NCI-H1436 (cell line): ENCODE measurements around the gene ALK.

ENCODE experiments used
- DNase-seq: peaks from one replicate; lab custom pipeline; 2025; lab: John Stamatoyannopoulos, UW

ALK gene

DNA sequence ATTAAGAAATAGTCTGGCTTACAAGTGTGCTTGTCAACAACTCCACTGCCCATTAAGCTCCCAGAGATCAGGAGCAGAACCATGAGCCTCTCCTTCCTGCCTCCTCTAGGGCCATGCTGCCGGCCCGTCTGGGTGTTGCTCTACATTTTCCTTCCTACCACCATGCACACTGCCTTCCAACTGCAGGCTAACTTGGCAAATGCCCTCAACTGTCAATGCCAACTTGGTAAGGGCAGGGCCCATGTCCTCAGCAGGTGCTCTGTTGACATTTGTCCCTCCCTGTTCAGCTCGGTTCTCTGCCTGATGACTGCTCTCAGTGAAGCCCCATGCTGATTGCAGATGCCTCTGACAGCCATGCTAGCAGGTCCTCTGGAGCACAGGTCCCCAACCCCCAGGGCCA lies 345.2 kb downstream of the ALK start:
- no peak for DNase-seq

DNA sequence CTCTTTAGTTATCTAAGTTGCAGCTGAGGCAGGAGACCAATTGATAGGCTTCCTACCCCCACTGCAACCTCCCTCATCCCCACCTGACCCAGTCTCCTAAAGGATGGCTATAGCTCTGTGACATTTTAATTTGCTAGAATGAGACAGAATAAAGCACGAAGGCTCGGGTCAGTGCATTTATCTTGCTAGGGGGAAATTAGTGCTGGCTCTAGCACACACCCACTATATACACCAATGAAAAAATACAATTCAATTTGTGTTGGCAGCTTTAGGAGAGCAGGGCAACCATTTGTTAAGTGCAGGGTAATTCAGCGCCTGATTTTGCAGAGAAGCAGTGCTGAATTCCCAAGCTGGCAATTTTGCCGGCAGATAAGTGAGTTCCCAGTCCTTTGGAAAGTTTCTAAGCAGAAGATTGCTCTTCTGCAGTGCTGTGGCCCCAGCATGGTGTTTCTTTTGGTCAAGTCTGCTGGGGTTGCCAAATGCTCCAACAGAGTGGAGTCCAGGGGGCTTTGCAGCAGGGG lies 346.0 kb downstream of the ALK start:
- no peak for DNase-seq

DNA sequence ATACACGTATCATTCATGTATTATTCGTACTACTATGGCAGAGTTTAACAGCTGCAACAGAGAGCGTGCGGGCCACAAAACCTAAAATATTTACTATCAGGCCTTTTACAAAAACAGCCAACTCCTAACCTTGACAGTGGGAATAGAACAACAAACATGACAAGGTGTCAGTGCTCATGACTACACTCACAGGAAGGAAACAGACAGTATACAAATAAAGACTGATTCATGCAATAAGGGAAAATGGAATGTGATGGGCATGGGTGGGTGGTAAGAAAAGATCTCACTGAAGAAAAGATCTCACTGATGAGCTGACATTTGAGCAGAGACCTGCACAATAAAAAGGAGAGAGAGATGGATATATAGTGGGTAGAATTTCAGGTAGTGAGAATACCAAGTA lies 347.8 kb downstream of the ALK start:
- DNase-seq = no peak

DNA sequence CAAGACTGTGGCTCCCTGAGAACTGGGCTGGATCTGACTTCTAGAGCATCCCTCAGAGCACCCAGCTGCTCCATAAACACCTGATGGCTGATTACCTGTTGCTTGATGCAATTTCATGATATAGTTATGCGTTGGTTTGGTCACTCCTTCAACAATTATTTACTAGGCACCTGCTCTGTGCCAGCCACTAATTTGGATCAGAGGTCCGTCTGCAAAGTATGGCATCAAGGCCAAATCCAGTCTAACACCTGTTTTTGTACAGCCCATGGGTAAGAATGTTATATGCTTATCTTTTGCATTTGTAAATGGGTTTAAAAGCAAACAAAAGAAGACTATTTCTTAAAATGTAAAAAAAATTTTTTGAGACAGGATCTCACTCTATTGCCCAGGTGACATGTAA lies 348.2 kb downstream of the ALK start:
- no peak for DNase-seq

DNA sequence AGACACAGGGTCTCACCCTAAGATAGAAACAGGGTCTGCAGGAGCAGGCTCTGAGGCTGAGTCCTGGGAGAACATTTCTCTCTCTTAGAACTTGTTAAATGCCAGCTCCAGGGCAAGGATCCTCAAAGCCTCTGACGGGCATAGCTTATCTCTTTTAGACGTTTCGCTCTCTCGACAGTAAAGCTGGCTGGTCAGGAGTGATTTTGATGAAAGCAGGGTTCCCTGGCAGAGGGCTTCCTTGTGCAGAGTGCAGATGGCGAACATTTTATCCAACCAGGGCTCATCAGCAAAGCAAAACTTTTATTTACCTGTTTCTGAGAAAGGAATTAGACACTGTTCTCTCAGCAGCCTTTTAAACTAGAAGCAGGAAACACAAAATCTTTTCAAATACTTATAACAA lies 350.8 kb downstream of the ALK start:
- DNase-seq = no peak

DNA sequence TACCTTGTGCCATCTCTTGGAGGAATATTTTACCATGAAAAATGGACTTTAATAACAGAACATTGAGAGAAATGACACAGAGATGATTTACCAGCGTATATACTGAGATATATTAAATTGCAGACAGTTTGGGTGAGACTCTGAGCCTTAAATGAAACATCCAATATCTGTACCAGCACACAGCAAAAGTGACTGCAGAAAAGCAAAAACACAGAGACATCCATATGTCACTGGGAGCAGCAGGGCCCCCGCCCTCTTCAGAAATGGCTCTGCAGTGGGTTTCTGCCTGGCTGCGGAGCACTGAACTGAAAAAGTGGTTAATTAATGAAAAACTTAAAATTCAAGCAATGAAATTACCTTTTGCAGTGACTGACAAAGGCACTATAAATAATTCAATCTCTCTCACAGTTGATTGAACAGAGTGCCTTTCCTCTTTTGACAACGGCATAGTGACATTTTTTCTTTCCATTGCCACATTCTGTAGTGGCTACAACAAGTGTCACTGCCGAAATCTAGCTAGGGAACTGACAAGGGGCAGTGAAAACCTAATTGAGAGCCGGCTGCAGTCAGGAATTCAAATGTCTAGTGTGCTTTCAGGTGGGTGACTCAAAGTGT lies 353.4 kb downstream of the ALK start:
- DNase-seq = no peak

DNA sequence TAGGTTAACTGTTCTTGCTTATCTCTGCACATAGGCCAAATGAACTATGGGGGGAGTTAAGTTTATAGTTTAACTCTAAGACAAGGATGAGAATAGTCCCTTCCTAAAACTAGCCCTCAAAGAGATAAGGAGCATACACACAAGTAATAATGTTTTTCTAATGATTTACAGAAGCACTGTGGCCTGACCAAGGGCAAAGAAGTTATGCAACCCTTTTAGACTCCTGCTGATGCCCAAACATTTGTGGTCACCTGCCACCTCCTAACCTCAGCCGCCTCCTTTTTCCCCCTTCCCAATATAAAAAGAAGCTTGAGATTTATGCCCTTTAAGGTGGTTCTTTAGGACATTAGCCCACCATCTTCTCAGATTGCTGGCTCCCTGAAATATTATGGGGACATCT lies 357.7 kb downstream of the ALK start:
- DNase-seq = no peak

DNA sequence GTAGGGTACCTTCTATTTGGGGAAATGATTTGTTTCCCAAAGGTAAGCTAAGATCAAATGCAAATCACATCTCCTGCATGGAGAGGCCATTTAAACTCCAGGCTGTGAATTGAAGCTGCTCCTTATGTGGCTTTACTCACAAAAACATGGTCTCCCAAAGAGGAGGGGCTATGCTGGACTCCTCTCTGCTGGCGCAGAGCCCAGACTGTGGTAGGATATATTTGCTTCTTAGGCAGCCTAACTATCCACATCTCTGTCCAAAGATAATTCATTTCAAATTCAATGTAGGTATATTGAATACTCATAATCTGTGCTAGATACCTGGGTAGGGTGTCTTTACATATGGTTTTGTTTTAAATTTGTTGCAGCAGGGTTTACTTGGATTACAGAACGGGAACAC lies 358.5 kb downstream of the ALK start:
- no peak for DNase-seq

DNA sequence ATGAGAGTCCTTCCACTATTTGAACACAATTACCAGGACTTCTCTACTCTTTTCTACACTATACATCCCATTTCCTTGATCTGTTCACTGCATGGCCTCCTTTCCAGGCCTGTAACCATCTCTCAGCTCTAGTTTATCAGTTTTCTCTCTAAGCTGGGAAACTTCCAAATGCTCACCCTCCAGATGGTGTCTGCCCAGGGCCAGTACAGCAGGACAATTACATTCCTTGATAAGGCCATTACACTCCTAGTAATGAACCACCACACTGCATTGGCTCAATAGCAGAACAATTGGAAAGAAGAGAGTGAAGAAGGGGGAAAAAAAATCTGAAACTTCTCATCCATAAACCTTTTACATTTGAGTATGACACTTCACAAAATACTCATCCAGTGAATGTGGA lies 359.1 kb downstream of the ALK start:
- DNase-seq = no peak

DNA sequence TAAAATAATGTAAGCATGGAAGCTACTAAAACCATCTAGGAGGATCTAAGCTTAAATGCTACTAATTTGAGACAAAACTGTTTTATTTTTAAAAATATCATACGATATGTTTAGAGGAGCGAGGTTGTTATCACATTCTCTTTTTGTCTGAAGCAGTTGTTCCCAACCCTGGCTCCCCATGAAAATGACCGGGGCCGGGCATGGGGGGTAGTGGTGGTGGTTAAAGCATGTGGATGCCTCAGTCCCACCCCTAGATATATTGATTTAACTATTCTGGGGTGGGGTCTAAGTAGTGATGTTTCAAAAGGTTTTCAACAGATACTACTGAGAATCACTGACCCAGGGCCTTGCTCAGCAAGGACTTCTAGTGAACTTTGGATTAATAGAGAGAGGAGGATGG lies 359.8 kb downstream of the ALK start:
- no peak for DNase-seq

DNA sequence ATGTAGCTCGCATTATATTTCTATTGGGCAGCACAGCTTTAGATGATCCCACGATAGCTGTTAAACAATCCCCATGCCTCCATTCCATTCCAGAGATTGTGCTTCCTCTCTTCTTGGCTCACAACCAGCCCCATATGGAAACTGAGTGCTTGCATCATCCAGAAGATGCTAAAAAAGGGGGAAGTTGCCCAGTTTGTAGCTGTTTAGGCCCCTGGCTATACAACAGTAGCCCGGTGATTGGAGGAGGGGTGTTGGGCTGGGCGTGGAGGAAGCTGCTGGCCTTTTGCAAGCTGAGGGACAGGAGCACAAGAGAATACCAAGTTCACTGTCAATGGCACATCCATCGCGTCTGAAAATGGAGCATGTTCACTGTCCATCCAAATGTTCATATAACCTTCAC lies 360.2 kb downstream of the ALK start:
- DNase-seq = no peak

DNA sequence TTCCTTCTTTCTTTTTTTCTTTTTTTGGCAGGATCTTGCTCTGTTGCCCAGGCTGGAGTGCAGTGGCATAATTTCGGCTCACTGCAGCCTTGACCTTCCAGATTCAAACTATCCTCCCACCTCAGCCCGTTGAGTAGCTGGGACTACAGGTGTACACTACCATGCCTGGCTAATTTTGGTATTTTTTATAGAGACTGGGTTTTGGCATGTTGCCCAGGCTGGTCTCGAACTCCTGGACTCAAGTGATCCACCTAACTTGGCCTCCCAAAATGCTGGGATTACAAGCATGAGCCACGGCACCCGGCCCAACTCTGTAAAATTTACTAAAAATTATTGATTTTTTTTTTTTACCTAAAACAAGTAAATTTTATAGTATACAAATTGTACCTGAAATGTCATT lies 360.8 kb downstream of the ALK start:
- DNase-seq = no peak

DNA sequence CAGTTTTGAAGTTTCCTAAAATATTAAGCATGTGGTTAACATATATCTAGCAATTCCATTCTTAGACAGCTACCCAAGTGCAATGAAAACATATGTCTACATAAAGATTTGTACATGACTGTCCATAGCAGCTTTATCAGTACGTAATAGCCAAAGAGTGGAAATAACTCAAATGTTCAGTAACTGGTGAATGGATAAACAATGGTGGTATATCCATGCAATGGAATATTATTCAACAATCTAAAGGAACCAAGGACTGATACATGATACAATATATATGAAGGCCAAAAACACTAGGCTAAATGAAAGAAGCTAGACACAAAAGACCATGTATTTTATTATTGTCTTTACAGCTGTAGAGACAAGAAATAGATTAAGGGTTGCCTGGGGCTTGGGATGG lies 361.4 kb downstream of the ALK start:
- DNase-seq = no peak

DNA sequence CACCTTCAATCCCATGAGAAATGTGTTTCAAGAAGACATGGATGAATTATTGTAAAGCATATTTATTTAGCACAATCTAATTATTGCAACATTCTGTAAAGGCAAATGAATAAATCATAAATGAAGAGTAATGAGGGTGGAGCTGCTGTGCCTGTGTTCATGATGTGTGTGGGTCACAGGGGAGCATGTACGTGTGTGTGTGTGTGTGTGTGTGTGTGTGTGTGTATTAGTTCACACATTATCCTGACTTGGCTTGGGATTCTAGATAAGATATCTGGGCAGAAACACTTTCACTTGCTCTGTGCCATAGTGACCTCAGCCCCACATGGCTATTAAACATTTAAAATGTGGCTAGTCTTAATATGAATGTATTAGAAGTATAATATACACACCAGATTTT lies 361.8 kb downstream of the ALK start:
- no peak for DNase-seq

DNA sequence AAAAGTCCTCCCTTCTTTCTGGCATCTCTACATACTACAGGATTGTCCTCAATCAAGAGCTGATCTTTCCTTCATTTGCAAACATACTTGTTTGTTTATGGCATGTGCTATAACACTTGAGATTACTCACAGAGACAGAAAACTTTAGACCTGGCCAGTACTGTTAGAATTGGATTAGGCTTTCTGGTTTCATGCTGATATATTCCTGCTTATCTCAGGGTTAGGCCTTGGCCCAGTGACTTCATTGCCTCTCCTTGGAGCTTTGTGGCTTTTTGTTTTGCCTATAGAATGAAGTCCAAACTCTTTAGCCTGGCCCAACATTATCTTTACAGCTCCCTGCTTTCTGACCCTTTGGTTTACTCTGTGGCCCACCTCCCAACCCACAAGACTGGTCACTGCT lies 363.3 kb downstream of the ALK start:
- DNase-seq = no peak

DNA sequence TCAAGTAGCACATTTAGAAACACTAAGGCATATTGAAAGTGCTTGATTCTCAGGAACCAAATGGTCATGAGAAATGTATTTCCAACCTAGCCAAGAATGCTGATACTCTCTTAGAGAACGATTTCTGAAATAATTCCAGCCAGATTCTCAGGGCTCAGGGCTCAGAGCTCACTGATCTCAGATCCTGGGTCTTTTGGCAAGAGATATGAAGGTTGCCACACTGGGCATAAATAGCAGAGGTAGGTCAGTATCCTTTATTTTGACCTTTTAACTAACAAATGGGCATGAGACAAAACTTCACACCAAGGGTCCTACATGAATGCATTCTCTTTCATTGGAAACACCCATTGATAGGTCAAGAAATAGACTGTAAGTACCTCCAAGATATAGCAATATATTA lies 364.1 kb downstream of the ALK start:
- no peak for DNase-seq

DNA sequence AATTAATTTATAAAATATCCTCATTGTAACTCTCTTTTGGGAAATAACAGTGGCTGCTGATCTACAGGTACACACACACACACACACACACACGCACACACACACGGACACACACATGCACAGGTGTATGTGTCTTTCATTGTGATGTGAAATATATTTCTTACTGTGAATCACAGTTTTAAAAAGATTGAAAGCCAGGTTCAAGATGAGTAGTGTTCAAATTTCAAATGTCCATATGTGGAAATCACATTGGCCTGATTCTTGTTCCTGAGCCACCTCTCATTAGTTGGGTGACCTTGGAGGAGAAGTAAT lies 372.4 kb downstream of the ALK start:
- no peak for DNase-seq

DNA sequence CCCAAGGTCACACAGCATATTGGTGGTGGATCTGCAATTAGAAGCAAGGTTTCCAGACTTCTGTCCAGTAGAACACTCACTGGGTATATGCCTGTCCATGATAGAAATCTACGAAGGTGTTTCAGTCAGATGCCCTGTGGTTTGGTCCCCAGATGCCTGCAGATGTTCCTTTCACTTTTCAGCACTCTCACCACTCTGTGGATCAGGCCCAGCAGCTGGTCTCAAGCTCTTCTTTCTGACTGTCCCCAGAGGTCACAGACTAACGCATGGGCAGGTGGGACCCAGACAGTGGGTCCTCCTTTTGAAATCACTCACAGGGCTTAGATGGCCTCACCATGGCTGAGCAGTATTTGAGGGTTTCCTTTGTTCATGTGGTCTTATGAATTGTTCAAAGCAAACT lies 376.5 kb downstream of the ALK start:
- DNase-seq = no peak

DNA sequence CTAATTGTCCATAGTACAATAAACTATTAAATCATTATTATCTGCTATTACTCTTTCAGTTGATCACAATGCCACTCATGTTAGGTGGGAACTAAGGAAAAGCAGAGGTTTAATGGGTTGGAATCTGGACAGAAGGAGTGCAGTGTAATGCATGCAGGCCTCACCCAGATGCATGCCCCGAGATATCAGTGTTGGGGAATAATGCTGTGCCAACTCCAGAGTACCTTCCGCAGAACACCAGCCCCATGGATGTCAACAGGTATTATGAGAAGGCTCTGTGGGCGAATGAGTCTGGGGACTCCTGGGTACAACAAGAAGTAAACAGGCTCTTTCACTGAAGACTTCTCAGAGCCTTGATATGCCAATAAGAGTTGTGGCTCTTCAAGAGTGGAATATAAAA lies 377.4 kb downstream of the ALK start:
- no peak for DNase-seq

DNA sequence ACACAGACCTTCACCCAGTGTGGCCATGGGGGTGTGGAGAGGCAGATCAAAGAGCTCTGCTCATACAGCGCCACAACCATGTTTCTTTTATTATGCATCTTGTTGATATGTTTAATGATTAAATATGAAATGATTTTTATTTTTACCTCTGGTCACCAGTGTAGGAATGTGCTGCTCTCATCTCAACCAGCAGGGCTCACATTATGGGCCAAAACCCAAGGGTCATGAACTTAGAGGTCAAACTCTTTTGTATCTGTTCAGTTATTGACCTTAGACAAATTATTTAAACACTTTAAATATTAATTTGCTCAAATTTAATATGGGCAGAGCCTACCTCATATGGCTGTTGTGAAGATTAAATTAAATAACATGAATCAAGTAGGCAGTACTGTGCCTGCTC lies 386.2 kb downstream of the ALK start:
- no peak for DNase-seq

DNA sequence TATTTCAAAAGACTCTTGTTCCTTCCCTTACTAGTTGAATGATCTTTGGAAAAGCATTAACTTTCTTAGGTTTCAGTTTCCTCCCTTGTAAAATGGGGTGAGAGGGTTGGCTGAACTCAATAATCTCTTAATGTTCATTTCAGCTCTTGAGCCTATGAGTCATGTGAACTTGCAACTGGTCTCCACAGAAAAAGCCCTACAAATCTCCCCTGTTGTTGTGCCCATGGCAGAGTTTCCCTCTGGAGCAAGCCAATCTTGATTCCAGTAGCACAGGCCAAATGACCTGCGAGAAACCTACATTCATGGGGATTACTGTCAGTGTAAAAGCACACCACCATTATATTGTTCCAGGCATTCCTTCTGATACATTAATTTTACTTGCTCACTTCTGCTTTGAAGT lies 388.9 kb downstream of the ALK start:
- no peak for DNase-seq

DNA sequence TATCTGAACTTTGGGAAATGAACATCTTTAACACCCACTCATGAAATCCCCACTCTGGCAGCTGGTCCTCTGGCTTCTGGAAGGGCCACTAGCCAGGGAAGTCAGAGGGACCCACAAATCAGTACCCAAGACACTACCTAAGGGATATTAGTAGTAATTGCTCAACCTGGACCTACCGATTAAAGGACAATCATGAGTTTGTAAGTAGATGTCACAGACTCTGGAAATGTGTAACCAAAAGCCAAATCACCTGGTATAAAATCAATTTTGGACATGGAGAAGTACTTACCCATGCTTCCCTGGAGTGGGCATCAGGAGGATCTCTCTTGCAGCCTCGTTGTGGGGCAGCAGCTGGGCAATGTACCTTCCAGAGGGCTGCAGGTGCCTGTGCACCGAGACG lies 389.8 kb downstream of the ALK start:
- DNase-seq = no peak

DNA sequence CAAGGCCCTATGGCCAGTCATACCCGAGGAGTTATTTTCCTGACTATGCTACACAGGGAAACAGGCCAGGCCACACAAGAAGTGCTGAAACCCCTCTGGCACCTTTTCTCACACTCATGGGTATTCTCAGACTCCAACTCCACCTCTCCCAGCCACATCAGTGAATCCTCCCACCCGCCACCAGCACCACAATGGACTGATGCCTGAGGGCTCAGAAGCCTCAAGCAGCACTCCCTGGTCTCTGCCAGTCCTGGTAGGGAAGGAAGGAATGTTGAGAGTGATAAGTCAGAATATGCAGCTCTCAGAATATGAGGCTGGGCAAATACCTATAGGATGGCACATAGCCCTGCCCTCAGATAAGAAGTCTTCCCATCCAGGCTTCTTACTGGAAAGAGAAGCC lies 391.1 kb downstream of the ALK start:
- no peak for DNase-seq

DNA sequence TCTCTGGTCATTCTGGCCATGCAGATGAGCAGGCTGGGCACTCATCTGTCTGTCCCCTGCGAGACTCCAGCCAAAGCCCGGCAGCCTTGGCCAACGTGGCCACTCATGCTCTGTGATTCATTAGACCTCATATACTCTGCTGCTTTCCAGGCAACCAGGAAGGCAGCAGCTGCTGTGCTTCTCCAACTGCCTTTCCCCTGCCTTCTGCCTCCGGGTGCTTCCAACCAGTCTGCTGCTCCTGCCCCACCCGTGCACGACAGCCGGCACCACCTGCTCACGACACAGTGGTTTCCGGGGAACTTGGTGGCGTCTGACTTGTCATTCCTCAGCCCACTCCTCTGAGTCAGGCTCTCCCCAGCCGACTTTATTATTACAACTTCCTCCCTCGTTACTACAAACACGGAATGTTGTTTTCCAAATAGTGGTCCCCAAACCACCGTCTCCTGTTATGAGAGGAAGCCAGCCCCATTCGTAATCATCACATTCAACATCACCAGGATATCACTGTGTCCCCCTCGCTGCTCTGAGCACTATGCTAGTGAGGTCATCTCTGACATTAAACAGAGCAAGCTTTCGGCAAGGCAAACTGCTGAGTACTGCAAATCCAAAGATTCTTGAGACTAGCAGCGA lies 392.4 kb downstream of the ALK start:
- no peak for DNase-seq

DNA sequence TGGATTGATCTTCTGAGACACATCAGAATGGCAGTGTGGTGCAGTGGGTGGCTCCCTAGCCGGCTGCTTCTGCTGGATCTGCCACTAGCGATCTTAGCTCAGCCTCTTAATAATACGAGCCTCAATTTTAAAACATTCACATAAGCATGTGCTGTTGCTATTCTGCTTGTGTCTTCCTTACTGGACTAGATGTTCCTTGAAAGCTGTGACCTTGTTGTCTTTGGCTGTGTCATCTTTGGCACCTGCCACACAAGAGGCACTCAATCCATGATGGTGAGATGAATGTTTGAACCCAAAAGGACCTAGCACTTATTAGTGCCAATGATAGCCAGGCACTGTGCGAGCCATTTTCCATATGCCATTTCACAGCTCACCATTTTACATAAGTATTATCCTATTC lies 393.0 kb downstream of the ALK start:
- DNase-seq = no peak
